GM21390 (cell line): ENCODE measurements around the gene LORICRIN.

Experiments used
- ATAC-seq: cut with Tn5 transposase; IDR thresholded peaks from one replicate; pipeline ENCODE4 v1.9.1; 2021; ENCODE audit not compliant: unreplicated experiment

The LORICRIN gene

DNA sequence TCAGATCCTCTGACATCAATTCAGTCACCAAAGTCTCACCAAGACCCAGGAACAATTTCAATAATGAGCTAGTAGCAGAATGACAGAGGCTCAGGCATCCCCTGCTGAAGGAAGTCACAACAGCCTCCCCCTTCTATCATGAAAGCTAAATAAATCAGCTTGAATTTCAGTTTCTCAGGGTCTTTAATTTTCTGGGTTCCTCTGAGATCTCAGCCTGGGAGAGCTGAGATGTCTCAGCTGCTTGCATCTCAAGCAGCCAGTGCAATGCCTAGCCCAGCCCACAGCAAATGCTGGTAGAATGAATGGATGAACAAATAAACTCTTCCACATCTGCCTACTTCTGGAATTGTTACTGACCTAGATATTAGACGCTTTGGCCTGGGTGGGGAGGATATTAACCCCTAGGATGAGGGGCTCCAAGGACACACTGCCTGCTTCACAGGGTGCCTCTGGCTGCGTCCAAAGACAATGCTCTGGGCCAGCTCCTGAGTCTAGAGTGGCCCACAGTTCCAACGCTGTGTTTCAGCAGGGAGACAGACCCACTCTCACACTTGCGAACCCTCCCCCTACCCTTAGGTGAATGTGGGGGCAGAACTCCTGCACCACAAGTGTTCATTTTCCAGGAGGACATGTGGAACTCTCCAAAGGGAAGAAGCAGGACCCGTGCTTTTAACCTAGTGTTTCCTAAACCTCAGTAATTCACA lies 11.2 kb upstream of the LORICRIN start:
- no peak for ATAC-seq

DNA sequence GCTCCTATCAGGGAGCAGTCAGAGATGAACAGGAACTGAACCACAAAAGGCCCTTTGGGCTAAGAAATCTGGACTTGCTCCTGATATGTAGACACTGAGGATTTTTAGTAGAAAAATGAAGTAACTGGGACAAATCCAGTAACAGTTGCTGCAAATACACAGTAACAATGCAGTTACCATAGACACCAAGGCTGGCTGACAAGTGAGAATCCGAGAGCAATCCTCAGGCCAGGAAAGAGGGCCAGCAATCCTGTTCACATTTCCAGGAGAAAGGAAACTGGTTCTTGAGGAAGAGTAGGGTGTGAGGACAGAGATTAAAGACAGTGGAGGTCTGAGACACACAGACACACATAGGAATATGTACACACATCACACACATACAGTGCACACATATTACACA lies 9.3 kb upstream of the LORICRIN start:
- no peak for ATAC-seq

DNA sequence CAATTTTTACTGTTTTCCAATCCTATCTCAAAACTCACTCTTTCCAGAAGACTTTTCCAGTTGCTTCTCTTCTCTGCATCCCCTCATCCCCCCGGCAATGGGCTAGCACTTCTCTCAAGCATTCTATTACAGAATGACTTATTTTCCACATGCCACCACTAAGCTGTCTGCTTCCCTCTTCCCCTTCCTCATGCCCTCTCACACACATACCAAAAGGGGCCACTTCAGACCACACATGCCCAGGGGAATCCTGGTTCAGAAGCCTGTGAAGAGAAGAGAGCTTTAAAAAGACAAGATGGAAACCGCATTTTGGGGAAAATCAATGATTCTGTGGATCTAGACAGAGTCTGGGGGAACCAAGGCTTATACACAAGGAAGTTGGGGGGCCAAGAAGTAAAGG lies 8.4 kb upstream of the LORICRIN start:
- ATAC-seq: no peak

DNA sequence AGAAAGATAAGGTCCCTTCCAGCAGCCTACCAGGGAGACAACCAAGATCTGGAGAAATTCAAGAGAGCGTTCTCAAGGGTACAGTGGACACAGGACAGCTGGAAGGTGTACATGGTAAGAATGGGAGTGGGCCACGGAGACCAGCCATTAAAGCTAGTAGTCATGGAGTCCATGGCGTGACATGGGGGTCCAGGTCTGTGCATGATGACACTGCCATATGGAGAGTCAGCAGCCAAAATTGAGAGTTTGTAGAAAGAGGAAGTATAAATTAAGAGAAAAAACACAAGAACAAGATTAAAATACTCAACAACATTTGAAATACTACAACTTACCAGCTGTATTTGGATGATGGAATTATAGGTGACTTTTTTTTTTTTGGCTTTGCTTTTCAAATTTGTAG lies 7.9 kb upstream of the LORICRIN start:
- ATAC-seq: no peak

- no peak for ATAC-seq
Observed at GRCh38 chr1:153251988-153252387, 7.5 kb upstream of the LORICRIN start.

- ATAC-seq: no peak
Observed at GRCh38 chr1:153253076-153253475, 6.4 kb upstream of the LORICRIN start.

DNA sequence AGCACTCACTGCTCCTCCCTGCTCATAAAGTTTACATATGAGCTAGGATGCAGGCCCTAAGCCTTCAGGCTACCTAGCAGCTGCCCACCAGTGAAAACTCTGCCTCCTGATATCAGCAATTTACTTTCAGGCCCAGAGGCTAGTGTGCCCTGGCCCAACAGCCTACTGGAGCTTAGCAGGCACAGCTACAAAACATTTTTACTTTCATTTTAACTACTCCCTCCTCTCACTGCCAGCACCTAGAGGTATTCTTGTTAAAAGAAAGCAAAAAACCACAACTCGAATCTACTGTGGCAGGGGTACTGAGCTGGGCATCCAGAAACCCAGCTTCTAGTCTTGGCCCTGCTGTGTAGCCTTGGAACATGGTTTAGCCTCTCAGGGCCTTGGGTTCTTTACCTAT lies 5.8 kb upstream of the LORICRIN start:
- no peak for ATAC-seq

DNA sequence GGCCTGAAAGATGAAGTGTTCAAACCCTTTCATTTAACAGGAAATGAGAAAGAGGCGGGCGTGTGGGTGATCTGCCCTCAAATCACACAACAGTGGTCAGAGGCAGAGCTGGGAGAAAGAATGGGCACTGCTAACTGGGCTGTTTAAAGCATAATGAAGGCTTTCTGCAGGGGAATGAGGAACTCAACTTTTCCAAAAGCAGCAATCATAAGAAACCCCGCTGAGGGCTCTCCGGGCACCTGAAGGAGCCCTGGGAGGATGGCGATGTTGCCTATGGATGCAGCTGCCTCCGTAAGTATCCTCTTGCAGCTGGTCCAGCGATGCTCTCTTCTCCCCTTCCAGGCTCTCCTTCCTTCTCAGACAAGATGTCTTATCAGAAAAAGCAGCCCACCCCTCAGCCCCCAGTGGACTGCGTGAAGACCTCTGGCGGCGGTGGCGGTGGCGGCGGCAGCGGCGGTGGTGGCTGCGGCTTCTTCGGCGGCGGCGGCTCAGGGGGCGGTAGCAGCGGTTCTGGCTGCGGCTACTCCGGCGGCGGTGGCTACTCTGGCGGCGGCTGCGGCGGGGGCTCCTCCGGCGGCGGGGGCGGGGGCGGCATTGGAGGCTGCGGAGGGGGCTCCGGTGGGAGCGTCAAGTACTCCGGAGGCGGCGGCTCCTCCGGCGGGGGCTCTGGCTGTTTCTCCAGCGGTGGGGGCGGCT lies 1.2 kb downstream of the LORICRIN start:
- no peak for ATAC-seq

- no peak for ATAC-seq
Observed at GRCh38 chr1:153261281-153262069, 2.0 kb downstream of the LORICRIN start.

- no peak for ATAC-seq
Observed at GRCh38 chr1:153262070-153262366, 2.5 kb downstream of the LORICRIN start.

DNA sequence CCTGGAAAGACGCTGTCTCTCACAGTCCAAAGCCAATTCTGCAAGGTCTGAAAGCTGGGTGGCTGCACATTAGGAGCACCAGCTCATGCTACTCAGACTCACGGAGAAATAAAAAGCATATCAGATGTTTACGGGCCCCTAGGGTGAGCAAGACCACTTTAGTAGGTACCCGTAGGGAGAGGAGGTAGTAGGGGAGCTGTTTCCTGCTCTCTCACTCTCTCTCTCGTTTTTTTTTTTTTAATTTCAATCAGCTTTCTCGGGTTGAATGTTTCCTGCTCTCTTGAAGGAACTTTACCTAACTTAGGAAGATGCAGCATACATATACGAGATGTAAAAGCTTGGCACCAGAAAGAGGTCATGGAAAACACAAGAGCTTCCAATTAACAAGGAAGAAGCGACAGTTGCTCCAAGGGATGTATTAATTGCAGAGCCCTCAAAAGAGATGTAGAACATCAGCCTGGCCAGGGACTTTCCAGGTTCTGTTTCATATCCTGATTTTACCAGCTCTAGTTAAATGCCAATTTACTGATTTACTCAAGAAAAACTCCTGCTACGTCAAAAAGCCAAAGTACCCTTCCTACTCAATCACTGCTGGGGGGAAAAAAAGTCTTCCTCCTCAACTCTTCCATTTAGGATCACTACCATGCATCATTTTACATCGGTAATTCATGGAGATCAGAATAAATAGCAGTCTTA lies 3.1 kb downstream of the LORICRIN start:
- ATAC-seq: no peak

- no peak for ATAC-seq
Observed at GRCh38 chr1:153265457-153265856, 6.0 kb downstream of the LORICRIN start.

GRCh38 chr1:153271711-153272110 lies 12.2 kb downstream of the LORICRIN start:
- no peak for ATAC-seq

- ATAC-seq: no peak
Observed at GRCh38 chr1:153272186-153272585, 12.7 kb downstream of the LORICRIN start.

DNA sequence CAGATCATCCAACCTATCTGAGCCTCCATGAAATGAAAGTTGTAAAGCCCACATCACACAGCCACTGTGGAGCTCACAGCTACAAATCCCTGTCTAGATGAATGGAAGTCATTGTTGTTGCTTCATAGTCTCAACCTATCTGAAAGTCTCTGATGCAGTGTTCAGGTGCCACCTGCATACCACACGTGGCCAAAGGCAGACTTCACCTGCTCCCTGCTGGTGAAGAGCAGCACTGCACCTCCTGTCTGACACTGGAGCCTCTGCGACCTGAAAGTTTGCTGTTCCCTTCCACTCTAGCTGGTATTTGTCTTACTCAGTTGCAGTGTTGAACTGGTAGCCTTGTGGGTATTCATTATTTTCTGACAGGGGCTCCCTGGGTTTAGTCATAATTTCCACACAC lies 18.4 kb downstream of the LORICRIN start:
- no peak for ATAC-seq

- ATAC-seq: no peak
Observed at GRCh38 chr1:153288634-153289275, 29.3 kb downstream of the LORICRIN start.

- ATAC-seq: no peak
Observed at GRCh38 chr1:153291514-153291913, 32.0 kb downstream of the LORICRIN start.

DNA sequence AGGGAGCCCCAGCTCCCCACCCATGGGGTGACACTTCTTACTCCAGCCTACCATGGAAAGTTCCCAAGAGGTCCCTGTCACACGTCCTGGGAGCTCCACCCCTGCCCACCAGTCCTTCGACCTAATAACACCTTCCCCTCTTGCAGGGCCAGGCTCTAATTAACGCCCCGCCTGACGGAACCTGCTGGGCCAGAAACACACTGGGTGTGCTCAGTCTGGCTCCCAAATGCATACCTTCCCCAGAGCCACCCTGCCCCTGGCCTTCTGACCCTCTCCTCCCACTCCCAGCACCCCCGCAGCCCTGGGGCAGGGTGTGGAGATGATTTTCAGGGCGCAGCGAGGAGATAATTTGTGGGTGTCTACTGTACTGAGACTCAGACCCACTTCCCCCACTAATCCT lies 32.7 kb downstream of the LORICRIN start:
- no peak for ATAC-seq

DNA sequence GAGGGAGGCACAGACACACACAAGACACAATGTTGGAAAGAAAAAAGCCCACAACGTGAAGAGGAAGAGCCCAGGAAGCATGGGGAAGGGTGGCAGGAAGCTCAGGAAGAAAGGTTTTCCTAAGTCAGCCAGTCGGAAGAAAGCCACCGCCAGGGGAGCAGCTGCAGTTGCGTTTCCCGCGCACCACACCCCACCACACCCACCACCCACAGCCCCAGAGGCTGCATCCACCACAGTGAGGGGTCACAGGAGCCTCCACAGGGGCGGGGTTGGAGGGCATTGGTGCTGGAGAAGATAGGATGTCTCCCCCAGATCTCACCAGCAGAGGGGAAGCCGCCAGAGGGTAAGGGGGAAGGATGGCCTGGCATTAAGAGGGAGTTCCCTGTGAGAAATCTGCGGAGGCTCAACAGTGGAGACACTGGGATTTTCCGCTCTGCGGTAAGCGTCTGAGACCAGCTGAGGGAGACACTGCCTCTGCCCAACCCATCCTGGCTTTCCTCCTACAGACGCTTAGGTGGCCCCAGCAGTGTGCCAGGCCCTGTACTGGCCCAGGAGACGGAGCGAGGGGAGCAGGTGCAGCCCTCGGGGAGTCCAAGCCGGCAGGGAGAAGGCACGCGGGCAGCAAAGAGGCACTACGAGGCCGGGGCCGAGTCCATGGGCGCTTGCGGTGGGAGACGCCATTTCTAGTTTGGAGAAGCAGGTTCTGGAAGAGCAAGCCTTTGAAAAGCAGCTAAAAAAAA lies 33.4 kb downstream of the LORICRIN start:
- no peak for ATAC-seq

DNA sequence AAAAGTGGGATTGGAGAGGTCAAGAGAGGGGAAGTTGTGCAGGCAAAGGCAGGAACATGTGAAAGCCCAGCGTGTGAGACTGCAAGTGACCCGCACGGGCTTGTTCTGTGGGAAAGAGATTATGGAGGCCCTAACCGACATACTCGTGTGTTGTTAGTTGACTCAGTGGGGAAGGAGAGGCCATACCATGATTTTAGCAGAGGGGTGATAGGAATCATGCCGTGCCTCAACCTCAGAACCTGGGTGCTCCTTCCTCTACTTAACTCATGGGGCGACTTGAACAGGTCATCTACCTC lies 33.9 kb downstream of the LORICRIN start:
- no peak for ATAC-seq

GRCh38 chr1:153293851-153294250 lies 34.4 kb downstream of the LORICRIN start:
- no peak for ATAC-seq
